ENCODE results near the gene LYSMD1.
A peak's percentile ranks its signal among the peaks of the same experiment; 100 is the strongest.
"Not testable (repeated sequence)": the region's sequence is repeated elsewhere in the genome, so short reads cannot be mapped to it uniquely, and the experiment has no call there.

Gene LYSMD1

GRCh38 chr1:151165738-151166504 is at the start of gene LYSMD1, which contains the start of gene SCNM1:
TSS of gene LYSMD1 (minus strand) at chr1:151165902. CDS start at chr1:151165258, 644 bp downstream.
TSS of gene SCNM1 (plus strand) at chr1:151166144. CDS start at chr1:151166153, 9 bp downstream.
- DNase-seq (ENCODE audit: low read depth), result peak; percentile 94

- no peak for DNase-seq (ENCODE audit: low read depth)
These were observed 47.9 kb upstream of the LYSMD1 start for GRCh38 chr1:151213560-151213959.

- DNase-seq (ENCODE audit: low read depth), result no peak
These were observed 46.4 kb upstream of the LYSMD1 start for GRCh38 chr1:151211972-151212705.

GRCh38 chr1:151210830-151211229 is 45.1 kb upstream of the LYSMD1 start:
- no peak for DNase-seq (ENCODE audit: low read depth)

- not testable (repeated sequence) for DNase-seq (ENCODE audit: low read depth)
These were observed 39.8 kb upstream of the LYSMD1 start for GRCh38 chr1:151205381-151205965.

GRCh38 chr1:151199873-151200581 is 34.3 kb upstream of the LYSMD1 start:
- DNase-seq (ENCODE audit: low read depth), result no peak

- DNase-seq (ENCODE audit: low read depth), result peak; percentile 99
These were observed 32.8 kb upstream of the LYSMD1 start, which contains the start of gene PIP5K1A for GRCh38 chr1:151198254-151199127. TSS of gene PIP5K1A (plus strand) at chr1:151198552. CDS start at chr1:151198997, 445 bp downstream.

- DNase-seq (ENCODE audit: low read depth), result no peak
These were observed 32.2 kb upstream of the LYSMD1 start for GRCh38 chr1:151197863-151198253.

GRCh38 chr1:151196292-151196800 is 30.6 kb upstream of the LYSMD1 start:
- DNase-seq (ENCODE audit: low read depth), result peak; percentile 24

- DNase-seq (ENCODE audit: low read depth), result not testable (repeated sequence)
These were observed 29.3 kb upstream of the LYSMD1 start for GRCh38 chr1:151194894-151195594.

GRCh38 chr1:151193856-151194255 is 28.2 kb upstream of the LYSMD1 start:
- DNase-seq (ENCODE audit: low read depth), result no peak

- DNase-seq (ENCODE audit: low read depth), result no peak
These were observed 27.6 kb upstream of the LYSMD1 start for GRCh38 chr1:151193304-151193703.

- no peak for DNase-seq (ENCODE audit: low read depth)
These were observed 26.3 kb upstream of the LYSMD1 start for GRCh38 chr1:151192047-151192446.

- DNase-seq (ENCODE audit: low read depth), result peak; percentile 80
These were observed 24.1 kb upstream of the LYSMD1 start, which contains the start of gene VPS72 for GRCh38 chr1:151189637-151190445. TSS of gene VPS72 (minus strand) at chr1:151190197. CDS start at chr1:151190121, 76 bp downstream.

- DNase-seq (ENCODE audit: low read depth), result not testable (repeated sequence)
These were observed 23.0 kb upstream of the LYSMD1 start for GRCh38 chr1:151188667-151189066.

GRCh38 chr1:151187205-151187604 is 21.5 kb upstream of the LYSMD1 start:
- no peak for DNase-seq (ENCODE audit: low read depth)

GRCh38 chr1:151184211-151184610 is 18.5 kb upstream of the LYSMD1 start:
- DNase-seq (ENCODE audit: low read depth), result no peak

- DNase-seq (ENCODE audit: low read depth), result no peak
These were observed 10.9 kb upstream of the LYSMD1 start for GRCh38 chr1:151176514-151177045.

GRCh38 chr1:151175863-151176262 is 10.2 kb upstream of the LYSMD1 start, which contains the start of gene TMOD4:
TSS of gene TMOD4 (minus strand) at chr1:151175981. CDS start at chr1:151174875, 1,106 bp downstream.
- no peak for DNase-seq (ENCODE audit: low read depth)
